ENCODE measurements around the gene CCDC88C. TPM values are rescaled to one million over a fixed set of nuclear protein-coding genes. Genes with fewer than 3 reads are reported as not detected.
A peak's percentile ranks its signal among the peaks of the same experiment; 100 is the strongest.

The CCDC88C gene
- total RNA-seq, 1 experiment from 2014 or later = 19.7 TPM

DNA sequence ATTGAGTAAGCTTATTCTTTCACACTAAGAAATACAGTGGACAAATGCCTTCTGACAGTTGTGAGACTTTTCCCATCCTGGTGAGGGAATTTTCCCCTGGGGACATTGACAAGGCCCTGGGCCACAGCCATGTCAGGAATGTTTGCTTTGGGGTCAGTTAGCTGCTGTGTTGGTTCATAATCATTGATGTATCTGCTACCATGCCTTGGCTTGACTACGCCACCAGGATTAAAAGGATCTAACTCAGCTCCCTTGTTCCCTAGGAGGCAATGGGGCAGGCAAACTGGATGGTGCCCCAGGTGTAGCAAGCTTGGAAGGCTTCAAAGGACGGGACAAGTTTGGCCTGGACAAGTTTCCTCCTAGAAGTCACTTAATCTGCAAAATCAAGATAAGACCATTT lies 3.1 kb upstream of the CCDC88C start:
- H3K4me1 ChIP-seq (ENCODE audit: insufficient read depth, low read length) = peaks cover 14% of the 10 kb centered on the region
- ChIA-PET POLR2A (ENCODE audit: unreplicated experiment) (no interaction called here), CTCF (interaction anchor here (0.6 kb wide), 1 partner anchor 29 kb away, joined by 4 read pairs; no protein-coding TSS in a partner anchor)
- H2AFZ ChIP-seq (ENCODE audit: low read length) = no peak overlapping the region
- no peak overlapping the region for H3K27ac ChIP-seq (ENCODE audit: low read length)
- no peaks in the 10 kb centered on the region for H3K36me3 ChIP-seq (ENCODE audit: low read depth, low read length)
- no peak overlapping the region for H3K4me3 ChIP-seq (ENCODE audit: low read length)
- peak; percentile 4 for DNase-seq
- no peaks in the 10 kb centered on the region for H3F3A ChIP-seq (ENCODE audit: low read length, unreplicated experiment)
- intact Hi-C loops (cut with micrococcal nuclease) = no loop called here
- BruUV-seq (replicated peaks) = no TSS peak
- H3K79me2 ChIP-seq (ENCODE audit: low read length) = peaks cover 16% of the 10 kb centered on the region
- no peak overlapping the region for H3K9ac ChIP-seq (ENCODE audit: low read length)
- no peaks in the 10 kb centered on the region for H4K20me1 ChIP-seq (ENCODE audit: low read length)
- no peaks in the 10 kb centered on the region for H3K9me2 ChIP-seq (replicated peaks; ENCODE audit: low read length)
- H3K4me2 ChIP-seq (ENCODE audit: low read length) = no peak overlapping the region
- H3K27me3 ChIP-seq (ENCODE audit: low read length) = no peaks in the 10 kb centered on the region
- ATAC-seq = no peak
- TF ChIP-seq EZH2 (IDR thresholded peaks at IDR 0.05; ENCODE audit: low read length, unreplicated experiment) = no peak
- no peak for TF ChIP-seq EZH2phosphoT487 (IDR thresholded peaks at IDR 0.05; ENCODE audit: borderline replicate concordance, low read length)
- TF ChIP-seq, protein P1, sequence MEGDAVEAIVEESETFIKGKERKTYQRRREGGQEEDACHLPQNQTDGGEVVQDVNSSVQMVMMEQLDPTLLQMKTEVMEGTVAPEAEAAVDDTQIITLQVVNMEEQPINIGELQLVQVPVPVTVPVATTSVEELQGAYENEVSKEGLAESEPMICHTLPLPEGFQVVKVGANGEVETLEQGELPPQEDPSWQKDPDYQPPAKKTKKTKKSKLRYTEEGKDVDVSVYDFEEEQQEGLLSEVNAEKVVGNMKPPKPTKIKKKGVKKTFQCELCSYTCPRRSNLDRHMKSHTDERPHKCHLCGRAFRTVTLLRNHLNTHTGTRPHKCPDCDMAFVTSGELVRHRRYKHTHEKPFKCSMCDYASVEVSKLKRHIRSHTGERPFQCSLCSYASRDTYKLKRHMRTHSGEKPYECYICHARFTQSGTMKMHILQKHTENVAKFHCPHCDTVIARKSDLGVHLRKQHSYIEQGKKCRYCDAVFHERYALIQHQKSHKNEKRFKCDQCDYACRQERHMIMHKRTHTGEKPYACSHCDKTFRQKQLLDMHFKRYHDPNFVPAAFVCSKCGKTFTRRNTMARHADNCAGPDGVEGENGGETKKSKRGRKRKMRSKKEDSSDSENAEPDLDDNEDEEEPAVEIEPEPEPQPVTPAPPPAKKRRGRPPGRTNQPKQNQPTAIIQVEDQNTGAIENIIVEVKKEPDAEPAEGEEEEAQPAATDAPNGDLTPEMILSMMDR (conservative IDR thresholded peaks at IDR 0.05; ENCODE audit: low read depth, low read length) = no peak
- no peaks in the 10 kb centered on the region for H3K9me3 ChIP-seq (ENCODE audit: low read length)

DNA sequence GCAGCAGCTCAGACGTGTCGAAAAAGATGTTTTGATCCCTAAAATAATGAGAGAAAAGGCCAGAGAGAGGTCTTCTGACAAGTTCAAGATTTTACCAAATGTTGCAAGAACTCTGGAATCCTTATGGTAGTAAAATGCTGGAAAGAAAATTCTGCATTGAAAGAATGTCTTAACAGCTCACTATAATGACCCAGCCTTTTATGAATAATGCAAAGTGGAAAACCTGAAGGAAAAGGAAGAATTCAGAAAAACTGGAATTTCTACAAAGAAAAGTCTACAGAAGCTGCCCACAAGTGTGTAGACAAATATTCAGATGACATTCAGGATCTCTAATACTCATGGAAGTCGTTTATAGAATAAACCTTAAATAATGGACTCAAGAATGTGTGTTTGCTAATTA lies 1.8 kb upstream of the CCDC88C start:
- no TSS peak for BruUV-seq (replicated peaks)
- H3K27ac ChIP-seq (ENCODE audit: low read length) = no peak overlapping the region
- peaks cover 28% of the 10 kb centered on the region for H3K79me2 ChIP-seq (ENCODE audit: low read length)
- no peaks in the 10 kb centered on the region for H3K9me3 ChIP-seq (ENCODE audit: low read length)
- H3K4me3 ChIP-seq (ENCODE audit: low read length) = peak overlapping the region; percentile 52; the same call in 1 of the 2 replicates
- H3K9me2 ChIP-seq (replicated peaks; ENCODE audit: low read length) = no peaks in the 10 kb centered on the region
- CTCF ChIA-PET = no interaction called here
- H4K20me1 ChIP-seq (ENCODE audit: low read length) = no peaks in the 10 kb centered on the region
- POLR2A ChIA-PET (ENCODE audit: unreplicated experiment) = no interaction called here
- peaks cover 17% of the 10 kb centered on the region for H3K4me1 ChIP-seq (ENCODE audit: insufficient read depth, low read length)
- TF ChIP-seq EZH2phosphoT487 (IDR thresholded peaks at IDR 0.05; ENCODE audit: borderline replicate concordance, low read length) (no peak), EZH2 (IDR thresholded peaks at IDR 0.05; ENCODE audit: low read length, unreplicated experiment) (no peak)
- TF ChIP-seq, protein P1 (conservative IDR thresholded peaks at IDR 0.05; ENCODE audit: low read depth, low read length) = no peak
- DNase-seq (peak; percentile 3), ATAC-seq (no peak)
- peak overlapping the region; percentile 79 for H3K4me2 ChIP-seq (ENCODE audit: low read length)
- no peaks in the 10 kb centered on the region for H3K27me3 ChIP-seq (ENCODE audit: low read length)
- H3K9ac ChIP-seq (ENCODE audit: low read length) = no peak overlapping the region
- intact Hi-C loops (cut with micrococcal nuclease) = no loop called here
- peak overlapping the region; percentile 79 for H2AFZ ChIP-seq (ENCODE audit: low read length)
- H3K36me3 ChIP-seq (ENCODE audit: low read depth, low read length) = no peaks in the 10 kb centered on the region
- H3F3A ChIP-seq (ENCODE audit: low read length, unreplicated experiment) = no peaks in the 10 kb centered on the region

DNA sequence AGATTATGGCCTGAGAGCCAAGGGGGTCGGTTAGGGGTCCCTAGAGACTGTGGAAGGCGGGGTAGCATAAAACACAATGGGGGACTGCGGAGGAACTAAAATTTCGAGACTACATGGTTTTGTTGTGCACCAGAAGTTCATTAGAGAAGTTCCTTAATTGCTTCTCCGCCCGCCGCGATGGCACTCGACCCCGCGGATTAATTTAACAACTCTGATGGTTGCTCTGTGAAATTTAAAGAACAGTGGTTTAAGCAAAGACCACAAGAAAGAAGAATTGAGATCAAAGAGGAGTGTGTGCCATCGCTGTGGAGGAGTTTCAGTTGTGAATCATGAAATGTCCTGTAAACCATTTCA lies 1.4 kb upstream of the CCDC88C start:
- POLR2A ChIA-PET (ENCODE audit: unreplicated experiment) = no interaction called here
- ATAC-seq = no peak

More for the DNA sequence above, 1.4 kb upstream of the CCDC88C start:
- Histone ChIP-seq H3K27ac (ENCODE audit: low read length) (no peak overlapping the region), H3K79me2 (ENCODE audit: low read length) (peaks cover 32% of the 10 kb centered on the region), H3K4me3 (ENCODE audit: low read length) (peak overlapping the region; percentile 52; the same call in 1 of the 2 replicates), H3K36me3 (ENCODE audit: low read depth, low read length) (no peaks in the 10 kb centered on the region), H3K27me3 (ENCODE audit: low read length) (no peaks in the 10 kb centered on the region), H3K4me2 (ENCODE audit: low read length) (peak overlapping the region; percentile 79), H3K9ac (ENCODE audit: low read length) (no peak overlapping the region), H3F3A (ENCODE audit: low read length, unreplicated experiment) (no peaks in the 10 kb centered on the region), H3K4me1 (ENCODE audit: insufficient read depth, low read length) (peaks cover 17% of the 10 kb centered on the region), H3K9me3 (ENCODE audit: low read length) (no peaks in the 10 kb centered on the region), H3K9me2 (replicated peaks; ENCODE audit: low read length) (no peaks in the 10 kb centered on the region), H2AFZ (ENCODE audit: low read length) (peak overlapping the region; percentile 79), H4K20me1 (ENCODE audit: low read length) (no peaks in the 10 kb centered on the region)
- TF ChIP-seq, protein P1 (conservative IDR thresholded peaks at IDR 0.05; ENCODE audit: low read depth, low read length) = no peak; the same call in 1 of the 2 replicates
- TF ChIP-seq EZH2 (IDR thresholded peaks at IDR 0.05; ENCODE audit: low read length, unreplicated experiment) (no peak), EZH2phosphoT487 (IDR thresholded peaks at IDR 0.05; ENCODE audit: borderline replicate concordance, low read length) (no peak)
- CTCF ChIA-PET = no interaction called here
- intact Hi-C loops (cut with micrococcal nuclease) = no loop called here
- no peak for DNase-seq
- BruUV-seq (replicated peaks) = no TSS peak

Data from PC-3 (cell line).